ENCODE measurements around the gene CACNG4. TPM values are rescaled to one million over a fixed set of nuclear protein-coding genes. Genes with fewer than 3 reads are reported as not detected.

The CACNG4 gene
- total and polyA plus RNA-seq, 2 of the 4 experiments (the other 2 are of a cell fraction): under 0.01 to 0.53 TPM

- in situ Hi-C loops (cut with MboI; ENCODE audit: low sequenced_read_pairs) (no loop called here), dilution Hi-C loops (cut with HindIII; ENCODE audit: low sequenced_read_pairs, unreplicated experiment) (no loop called here), intact Hi-C loops (cut with micrococcal nuclease) (no loop called here)
- no peak overlapping the region for H3K4ac ChIP-seq (ENCODE audit: low read depth, low read length)
- no peak overlapping the region for H3K9ac ChIP-seq (ENCODE audit: low read depth, low read length)
- ChIA-PET CTCF (no interaction called here), POLR2A (ENCODE audit: unreplicated experiment) (no interaction called here)
- no TSS peak for BruUV-seq (replicated peaks)
- H3K27ac ChIP-seq (ENCODE audit: insufficient read depth, low read length): no peak overlapping the region
- H2BK15ac ChIP-seq (ENCODE audit: low read depth, low read length): no peak overlapping the region
- H3K9me1 ChIP-seq (ENCODE audit: insufficient read depth, low read length): no peaks in the 10 kb centered on the region
- no peak overlapping the region for H4K5ac ChIP-seq (ENCODE audit: low read depth, low read length)
- H2BK5ac ChIP-seq (ENCODE audit: low read depth, low read length, poor library complexity, severe bottlenecking): no peak overlapping the region
- no peak overlapping the region for H2BK20ac ChIP-seq (ENCODE audit: low read depth, low read length)
- peak overlapping the region; percentile 27; the same call in 1 of the 2 replicates for H3K4me3 ChIP-seq (ENCODE audit: insufficient read depth, low read depth, low read length)
- no peaks in the 10 kb centered on the region for H4K20me1 ChIP-seq (ENCODE audit: insufficient read depth, low read length)
- no peak overlapping the region for H3K14ac ChIP-seq (replicated peaks; ENCODE audit: low read depth, low read length)
- DNase-seq (no peak), ATAC-seq (ENCODE audit: low read depth) (peak; percentile 8; the same call in 1 of the 2 replicates)
- peaks cover 77% of the 10 kb centered on the region for H3K27me3 ChIP-seq (ENCODE audit: control insufficient read depth, insufficient read depth, low read length)
- H4K8ac ChIP-seq (ENCODE audit: low read depth in 2 of 2, low read length in 2 of 2): no peak overlapping the region
- H3K18ac ChIP-seq (ENCODE audit: low read depth, low read length): no peak overlapping the region
- peaks cover 3% of the 10 kb centered on the region for H3K4me1 ChIP-seq (ENCODE audit: control insufficient read depth, insufficient read depth, low read length)
- H2BK120ac ChIP-seq (ENCODE audit: low read depth, low read length): no peak overlapping the region
- H3K36me3 ChIP-seq (ENCODE audit: control insufficient read depth, insufficient read depth, low read length): no peaks in the 10 kb centered on the region
- peak overlapping the region; percentile 20 for H2AK9ac ChIP-seq (replicated peaks; ENCODE audit: low read depth, low read length, poor library complexity)
- no peak for TF ChIP-seq FOS (IDR thresholded peaks at IDR 0.05; ENCODE audit: low read depth, low read length)
- no peak for TF ChIP-seq ELK1 (IDR thresholded peaks at IDR 0.05; ENCODE audit: borderline replicate concordance, low read depth, low read length)
- TF ChIP-seq RAD21 (IDR thresholded peaks at IDR 0.05; ENCODE audit: low read length): no peak
- TF ChIP-seq SMC3 (IDR thresholded peaks at IDR 0.05; ENCODE audit: low read depth, low read length): no peak
- no peak for TF ChIP-seq CEBPB (IDR thresholded peaks at IDR 0.05; ENCODE audit: low read depth, low read length)
- H3K9me3 ChIP-seq (ENCODE audit: control insufficient read depth, insufficient read depth, low read length): no peaks in the 10 kb centered on the region
- H2AFZ ChIP-seq (replicated peaks; ENCODE audit: low read length, poor library complexity): peak overlapping the region; percentile 81
- no peak overlapping the region for H3K23ac ChIP-seq (ENCODE audit: low read depth, low read length)
- H4K91ac ChIP-seq (ENCODE audit: insufficient read depth, low read depth, low read length): no peak overlapping the region
- H2AK5ac ChIP-seq (ENCODE audit: low read depth, low read length): no peak overlapping the region
- 7% methylated on average over 7 of the region's 36 CpGs; no CpG with 5 or more reads in 1 of the 2 experiments for WGBS, 2 experiments (ENCODE audit: extremely low coverage in 2 of 2, insufficient read length in 1 of 2)
- no peaks in the 10 kb centered on the region for H3K79me1 ChIP-seq (ENCODE audit: low read depth in 1 of 2, low read length in 2 of 2)
- no peak overlapping the region for H3K56ac ChIP-seq (ENCODE audit: extremely low read depth, insufficient read depth, low read length)
- peak overlapping the region; percentile 79; the same call in 1 of the 2 replicates for H3K4me2 ChIP-seq (ENCODE audit: low read depth, low read length)
Observed at GRCh38 chr17:66965801-66966262, 1.3 kb downstream of the CACNG4 start.

All from IMR-90 (cell line).